SK-N-MC (cell line): ENCODE data around the gene PRICKLE1.

Experiments
- EZH2 ChIP-seq: fragments of 200-600 bp; sonication (generic); IDR thresholded peaks from one replicate; pipeline ENCODE4 v1.6.1; 2017; ENCODE audit warnings: antibody characterized with exemption
- FOXP2 ChIP-seq: optimal IDR thresholded peaks from 2 replicates; pipeline ENCODE3; 2011; ENCODE audit warnings: mild to moderate bottlenecking, moderate library complexity; ENCODE audit not compliant: insufficient read depth; ENCODE audit errors: extremely low read length, control extremely low read depth

DNA sequence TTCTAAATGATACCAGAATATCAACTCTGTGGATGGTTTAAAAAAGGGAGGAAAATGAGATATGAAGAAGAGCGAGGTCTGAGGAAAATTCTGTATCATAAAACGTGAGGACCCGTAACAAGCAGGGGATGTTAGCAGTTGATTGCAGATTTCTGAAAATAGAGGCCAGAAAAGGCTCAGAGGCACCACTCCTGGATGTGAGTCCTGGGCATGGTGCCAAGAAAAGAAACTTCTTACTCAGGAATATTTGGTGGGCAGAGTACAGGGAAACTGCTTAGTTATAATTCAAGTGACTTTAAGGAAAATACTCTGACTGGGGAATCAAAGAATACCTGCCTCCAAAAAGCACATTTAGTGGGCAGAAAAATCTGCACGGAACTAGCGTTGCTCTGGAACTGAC is 85.5 kb downstream of the PRICKLE1 start:
- TF ChIP-seq EZH2: no peak
- no peak for TF ChIP-seq FOXP2
